ENCODE data around the gene KLHL2. TPM values are rescaled to one million over a fixed set of nuclear protein-coding genes. Genes with fewer than 3 reads are reported as not detected.
"Not testable (repeated sequence)": the region's sequence is repeated elsewhere in the genome, so short reads cannot be mapped to it uniquely, and the experiment has no call there.

KLHL2 gene
- polyA plus RNA-seq, 4 donors, result 7.8 to 13.4 (median 10.6) TPM

DNA sequence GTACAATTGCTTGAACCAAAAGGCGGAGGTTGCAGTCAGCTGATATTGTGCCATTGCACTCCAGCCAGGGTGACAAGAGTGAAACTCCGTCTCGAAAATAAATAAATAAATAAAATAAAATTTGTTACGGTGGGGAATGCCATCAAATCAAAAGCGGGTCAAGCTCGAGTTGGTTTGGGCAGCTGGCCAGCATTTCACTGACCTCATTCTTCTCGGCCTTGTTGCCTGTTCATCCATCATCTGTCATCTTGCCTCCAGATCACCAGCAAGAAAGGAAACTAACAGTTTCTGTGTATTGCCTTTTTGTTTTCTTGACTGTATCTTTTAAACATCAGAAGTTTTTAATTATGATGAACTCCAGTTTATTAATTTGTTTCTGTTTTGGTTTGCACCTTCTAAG, 31.5 kb upstream of the KLHL2 start:
- no peak for FAIRE-seq

DNA sequence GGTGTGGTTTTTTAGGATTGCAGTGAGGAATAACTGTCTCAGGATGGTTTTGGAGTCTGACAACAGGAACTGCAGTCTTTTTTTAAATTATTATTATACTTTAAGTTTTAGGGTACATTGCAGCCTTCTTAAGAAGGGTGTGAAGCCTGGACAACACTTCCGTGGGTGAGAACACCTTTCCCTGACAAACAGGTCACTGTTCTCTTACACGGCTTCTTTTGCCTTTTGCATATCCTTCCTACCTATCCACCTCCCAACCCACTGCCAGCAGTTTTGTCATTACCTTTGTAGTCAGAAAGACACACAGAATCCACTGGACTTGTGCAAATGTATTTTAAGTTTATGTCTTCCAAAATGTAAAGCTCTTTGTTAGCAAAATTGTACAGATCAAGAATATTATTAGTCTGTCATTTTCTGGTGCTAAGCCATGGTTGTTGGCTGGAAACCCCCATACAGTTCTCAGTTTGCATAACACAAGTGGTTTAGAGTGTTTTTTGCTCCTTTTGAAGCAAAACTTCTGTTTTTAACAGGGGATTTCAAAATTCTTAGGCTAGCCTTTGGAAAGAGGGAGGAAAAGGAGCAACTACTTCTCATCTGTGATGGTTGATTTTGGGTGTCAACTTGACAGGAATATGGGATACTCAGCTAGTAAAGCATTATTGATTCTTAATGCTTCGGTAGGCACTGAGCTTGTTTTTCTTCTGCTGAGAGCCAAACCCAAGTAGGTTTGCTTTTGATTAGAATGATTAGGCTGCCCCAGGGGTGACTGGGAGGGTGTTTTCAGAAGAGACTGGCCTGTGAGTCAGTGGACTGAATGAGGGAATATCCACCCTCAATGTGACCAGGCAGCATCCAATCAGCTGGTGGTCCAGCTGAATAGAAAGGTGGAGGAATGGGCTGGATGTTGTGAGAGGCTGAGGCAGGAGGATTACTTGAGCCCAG, 29.4 kb upstream of the KLHL2 start:
- H3K27ac ChIP-seq (ENCODE audit: low read depth in 1 of 3, low read length in 2 of 3), result no peak overlapping the region
- H3K4me1 ChIP-seq (ENCODE audit: control insufficient read depth in 3 of 3, insufficient read depth in 2 of 3, low read depth in 1 of 3, low read length in 2 of 3), result no peaks in the 10 kb centered on the region
- no peak for DNase-seq
- peaks cover 0 to 8% of the 10 kb centered on the region in 2 donors for H3K9me3 ChIP-seq (ENCODE audit: control insufficient read depth in 2 of 2, insufficient read depth in 1 of 2, low read depth in 1 of 2, low read length in 1 of 2)
- 33 to 58% (median 40%) methylated on average over 3 of the region's 3 CpGs for WGBS, 3 donors
- peaks cover 0 to 7% (median 0%) of the 10 kb centered on the region in 3 donors for H3K27me3 ChIP-seq (ENCODE audit: control insufficient read depth in 3 of 3, insufficient read depth in 3 of 3, low read length in 3 of 3)
- H3K36me3 ChIP-seq (ENCODE audit: control insufficient read depth in 3 of 3, insufficient read depth in 2 of 3, low read depth in 1 of 3, low read length in 3 of 3), result no peaks in the 10 kb centered on the region
- FAIRE-seq, result no peak
- H3K4me3 ChIP-seq (ENCODE audit: low read depth in 1 of 3, low read length in 3 of 3), result no peak overlapping the region

More for the DNA sequence above, 31.5 kb upstream of the KLHL2 start:
- no peaks in the 10 kb centered on the region for H3K36me3 ChIP-seq (ENCODE audit: control insufficient read depth in 3 of 3, insufficient read depth in 2 of 3, low read depth in 1 of 3, low read length in 3 of 3)
- H3K9me3 ChIP-seq (ENCODE audit: control insufficient read depth in 2 of 2, insufficient read depth in 1 of 2, low read depth in 1 of 2, low read length in 1 of 2), result peaks cover 0 to 8% of the 10 kb centered on the region in 2 donors
- no peak for DNase-seq
- H3K4me1 ChIP-seq (ENCODE audit: control insufficient read depth in 3 of 3, insufficient read depth in 2 of 3, low read depth in 1 of 3, low read length in 2 of 3), result no peaks in the 10 kb centered on the region
- H3K27ac ChIP-seq (ENCODE audit: low read depth in 1 of 3, low read length in 2 of 3), result no peak overlapping the region
- 61 to 84% (median 78%) methylated on average over 7 of the region's 7 CpGs for WGBS, 3 donors
- H3K27me3 ChIP-seq (ENCODE audit: control insufficient read depth in 3 of 3, insufficient read depth in 3 of 3, low read length in 3 of 3), result peaks cover 0 to 7% (median 0%) of the 10 kb centered on the region in 3 donors
- no peak overlapping the region for H3K4me3 ChIP-seq (ENCODE audit: low read depth in 1 of 3, low read length in 3 of 3)

DNA sequence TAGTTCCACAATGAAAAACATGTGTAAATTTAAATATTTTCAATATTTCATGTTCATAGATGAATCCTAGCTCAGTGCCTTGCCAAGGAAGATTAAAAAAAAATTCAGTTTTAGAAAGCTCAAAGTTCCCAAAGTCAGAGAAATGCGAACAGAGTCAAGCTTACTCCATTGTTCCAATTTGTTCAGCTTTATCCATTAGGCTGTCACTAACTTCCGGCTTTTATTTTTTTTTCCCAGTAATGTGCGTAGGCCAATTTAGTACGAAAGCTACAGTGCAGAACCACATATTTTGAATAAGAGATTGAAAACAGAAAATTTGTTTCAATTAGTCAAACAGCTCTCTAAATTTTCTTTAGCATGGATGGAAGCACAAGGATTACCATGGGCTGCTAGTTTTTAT, 23.1 kb upstream of the KLHL2 start:
- FAIRE-seq (no peak), DNase-seq (no peak)
- WGBS, 3 donors, result 85 to 92% (median 90%) methylated on average over 4 of the region's 4 CpGs
- Histone ChIP-seq H3K9me3 (ENCODE audit: control insufficient read depth in 2 of 2, insufficient read depth in 1 of 2, low read depth in 1 of 2, low read length in 1 of 2) (no peaks in the 10 kb centered on the region), H3K27ac (ENCODE audit: low read depth in 1 of 3, low read length in 2 of 3) (no peak overlapping the region), H3K36me3 (ENCODE audit: control insufficient read depth in 3 of 3, insufficient read depth in 2 of 3, low read depth in 1 of 3, low read length in 3 of 3) (no peaks in the 10 kb centered on the region), H3K4me3 (ENCODE audit: low read depth in 1 of 3, low read length in 3 of 3) (no peak overlapping the region), H3K4me1 (ENCODE audit: control insufficient read depth in 3 of 3, insufficient read depth in 2 of 3, low read depth in 1 of 3, low read length in 2 of 3) (no peaks in the 10 kb centered on the region), H3K27me3 (ENCODE audit: control insufficient read depth in 3 of 3, insufficient read depth in 3 of 3, low read length in 3 of 3) (no peaks in the 10 kb centered on the region)

DNA sequence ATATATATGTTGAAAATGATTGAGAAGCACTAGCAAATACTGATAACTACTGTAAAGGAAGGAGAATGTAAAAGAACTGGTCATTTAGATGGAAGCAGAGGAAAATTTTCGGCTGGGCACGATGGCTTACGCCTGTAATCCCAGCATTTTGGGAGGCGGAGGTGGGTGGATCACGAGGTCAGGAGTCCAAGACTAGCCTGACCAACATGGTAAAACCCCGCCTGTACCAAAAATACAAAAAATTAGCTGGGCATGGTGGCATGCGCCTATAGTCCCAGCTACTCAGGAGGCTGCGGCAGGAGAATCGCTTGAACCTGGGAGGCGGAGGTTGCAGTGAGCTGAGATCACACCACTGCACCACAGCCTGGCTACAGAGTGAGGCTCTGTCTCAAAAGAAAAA, 22.4 kb upstream of the KLHL2 start:
- not testable (repeated sequence) for FAIRE-seq; H3K27me3 ChIP-seq (ENCODE audit: control insufficient read depth in 3 of 3, insufficient read depth in 3 of 3, low read length in 3 of 3); H3K4me1 ChIP-seq (ENCODE audit: control insufficient read depth in 3 of 3, insufficient read depth in 2 of 3, low read depth in 1 of 3, low read length in 2 of 3); H3K36me3 ChIP-seq (ENCODE audit: control insufficient read depth in 3 of 3, insufficient read depth in 2 of 3, low read depth in 1 of 3, low read length in 3 of 3); H3K27ac ChIP-seq (ENCODE audit: low read depth in 1 of 3, low read length in 2 of 3); H3K4me3 ChIP-seq (ENCODE audit: low read depth in 1 of 3, low read length in 3 of 3); DNase-seq; H3K9me3 ChIP-seq (ENCODE audit: control insufficient read depth in 2 of 2, insufficient read depth in 1 of 2, low read depth in 1 of 2, low read length in 1 of 2)
- WGBS, 3 donors, result 91 to 97% (median 94%) methylated on average over 10 of the region's 10 CpGs

- FAIRE-seq (no peak), DNase-seq (no peak)
- Histone ChIP-seq H3K4me1 (ENCODE audit: control insufficient read depth in 3 of 3, insufficient read depth in 2 of 3, low read depth in 1 of 3, low read length in 2 of 3) (no peaks in the 10 kb centered on the region), H3K27me3 (ENCODE audit: control insufficient read depth in 3 of 3, insufficient read depth in 3 of 3, low read length in 3 of 3) (no peaks in the 10 kb centered on the region), H3K27ac (ENCODE audit: low read depth in 1 of 3, low read length in 2 of 3) (no peak overlapping the region), H3K36me3 (ENCODE audit: control insufficient read depth in 3 of 3, insufficient read depth in 2 of 3, low read depth in 1 of 3, low read length in 3 of 3) (no peaks in the 10 kb centered on the region), H3K4me3 (ENCODE audit: low read depth in 1 of 3, low read length in 3 of 3) (no peak overlapping the region), H3K9me3 (ENCODE audit: control insufficient read depth in 2 of 2, insufficient read depth in 1 of 2, low read depth in 1 of 2, low read length in 1 of 2) (no peaks in the 10 kb centered on the region)
- 71 to 82% (median 71%) methylated on average over 5 of the region's 5 CpGs for WGBS, 3 donors
Measured at GRCh38 chr4:165185448-165185847, 21.9 kb upstream of the KLHL2 start.

GRCh38 chr4:165190591-165191347, 16.6 kb upstream of the KLHL2 start:
- no peak overlapping the region for H3K27ac ChIP-seq (ENCODE audit: low read depth in 1 of 3, low read length in 2 of 3)
- FAIRE-seq (no peak), DNase-seq (no peak)
- no peaks in the 10 kb centered on the region for H3K36me3 ChIP-seq (ENCODE audit: control insufficient read depth in 3 of 3, insufficient read depth in 2 of 3, low read depth in 1 of 3, low read length in 3 of 3)
- no peak overlapping the region for H3K4me3 ChIP-seq (ENCODE audit: low read depth in 1 of 3, low read length in 3 of 3)
- H3K27me3 ChIP-seq (ENCODE audit: control insufficient read depth in 3 of 3, insufficient read depth in 3 of 3, low read length in 3 of 3), result no peaks in the 10 kb centered on the region
- H3K9me3 ChIP-seq (ENCODE audit: control insufficient read depth in 2 of 2, insufficient read depth in 1 of 2, low read depth in 1 of 2, low read length in 1 of 2), result no peaks in the 10 kb centered on the region
- no peaks in the 10 kb centered on the region for H3K4me1 ChIP-seq (ENCODE audit: control insufficient read depth in 3 of 3, insufficient read depth in 2 of 3, low read depth in 1 of 3, low read length in 2 of 3)
- WGBS, 3 donors, result 81 to 95% (median 93%) methylated on average over 1 of the region's 1 CpG

DNA sequence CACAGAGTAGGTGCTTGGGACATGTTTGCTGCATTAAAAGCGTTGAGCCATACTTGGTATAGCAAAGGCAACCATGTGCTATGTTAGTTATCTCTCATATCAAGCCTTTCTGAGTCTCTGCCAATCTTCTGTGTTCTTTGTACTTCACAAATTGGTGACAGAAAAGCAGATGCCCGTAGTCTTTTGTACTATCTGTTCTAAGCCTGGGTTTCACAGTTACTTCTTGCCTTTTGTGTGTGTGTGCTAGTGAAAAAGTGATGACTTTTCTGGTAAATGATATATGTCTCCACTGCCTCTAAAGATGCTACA, 16.1 kb upstream of the KLHL2 start:
- H3K27ac ChIP-seq (ENCODE audit: low read depth in 1 of 3, low read length in 2 of 3), result no peak overlapping the region

GRCh38 chr4:165191814-165192499, 15.4 kb upstream of the KLHL2 start:
- FAIRE-seq (no peak), DNase-seq (no peak)
- Histone ChIP-seq H3K4me3 (ENCODE audit: low read depth in 1 of 3, low read length in 3 of 3) (no peak overlapping the region), H3K27me3 (ENCODE audit: control insufficient read depth in 3 of 3, insufficient read depth in 3 of 3, low read length in 3 of 3) (no peaks in the 10 kb centered on the region), H3K9me3 (ENCODE audit: control insufficient read depth in 2 of 2, insufficient read depth in 1 of 2, low read depth in 1 of 2, low read length in 1 of 2) (no peaks in the 10 kb centered on the region), H3K27ac (ENCODE audit: low read depth in 1 of 3, low read length in 2 of 3) (no peak overlapping the region), H3K36me3 (ENCODE audit: control insufficient read depth in 3 of 3, insufficient read depth in 2 of 3, low read depth in 1 of 3, low read length in 3 of 3) (no peaks in the 10 kb centered on the region), H3K4me1 (ENCODE audit: control insufficient read depth in 3 of 3, insufficient read depth in 2 of 3, low read depth in 1 of 3, low read length in 2 of 3) (no peaks in the 10 kb centered on the region)
- WGBS, 3 donors, result 50 to 68% (median 58%) methylated on average over 7 of the region's 7 CpGs

More for the DNA sequence above, 16.1 kb upstream of the KLHL2 start:
- no peaks in the 10 kb centered on the region for H3K36me3 ChIP-seq (ENCODE audit: control insufficient read depth in 3 of 3, insufficient read depth in 2 of 3, low read depth in 1 of 3, low read length in 3 of 3)
- no peaks in the 10 kb centered on the region for H3K4me1 ChIP-seq (ENCODE audit: control insufficient read depth in 3 of 3, insufficient read depth in 2 of 3, low read depth in 1 of 3, low read length in 2 of 3)
- no peak for DNase-seq
- no peak overlapping the region for H3K4me3 ChIP-seq (ENCODE audit: low read depth in 1 of 3, low read length in 3 of 3)
- WGBS, 3 donors, result 27 to 44% (median 29%) methylated on average over 2 of the region's 2 CpGs
- FAIRE-seq, result no peak
- no peaks in the 10 kb centered on the region for H3K27me3 ChIP-seq (ENCODE audit: control insufficient read depth in 3 of 3, insufficient read depth in 3 of 3, low read length in 3 of 3)
- no peaks in the 10 kb centered on the region for H3K9me3 ChIP-seq (ENCODE audit: control insufficient read depth in 2 of 2, insufficient read depth in 1 of 2, low read depth in 1 of 2, low read length in 1 of 2)

All from small intestine (tissue), 7 donors.